Thymus (tissue), 11 donors: ENCODE results near the gene NPHS2. TPM values are rescaled to one million over a fixed set of nuclear protein-coding genes. Genes with fewer than 3 reads are reported as not detected.

Source experiments
- DNase-seq, 9 donors: peaks; one replicate each; pipeline ENCODE4 v3.0.0-alpha.2; 2013; ENCODE audit warnings: low spot score in 9 of 9, low read depth in 6 of 9, missing footprints in 1 of 9
- H3K27ac ChIP-seq, 2 donors: one replicate each; pipeline ENCODE4 v1.5.1; 2013; ENCODE audit warnings: control low read depth in 1 of 2, low read depth in 1 of 2, low read length in 1 of 2, mild to moderate bottlenecking in 1 of 2, moderate library complexity in 1 of 2
- H3K27me3 ChIP-seq, 2 donors: one replicate each; pipeline ENCODE4 v1.5.1; 2013; ENCODE audit warnings: low read length in 1 of 2; ENCODE audit not compliant: control insufficient read depth in 2 of 2, insufficient read depth in 1 of 2
- H3K36me3 ChIP-seq, 2 donors: one replicate each; pipeline ENCODE4 v1.5.1; 2013; ENCODE audit warnings: low read length in 1 of 2, mild to moderate bottlenecking in 1 of 2, moderate library complexity in 1 of 2; ENCODE audit not compliant: control insufficient read depth in 2 of 2, insufficient read depth in 2 of 2
- H3K4me1 ChIP-seq, 2 donors: one replicate each; pipeline ENCODE4 v1.5.1; 2013; ENCODE audit warnings: low read length in 2 of 2; ENCODE audit not compliant: control insufficient read depth in 2 of 2, insufficient read depth in 2 of 2
- H3K4me3 ChIP-seq, 2 donors: one replicate each; pipeline ENCODE4 v1.5.1; 2013; ENCODE audit warnings: low read length in 2 of 2, control low read depth in 1 of 2, mild to moderate bottlenecking in 1 of 2
- H3K9me3 ChIP-seq, 2 donors: one replicate each; pipeline ENCODE4 v1.5.1; 2013; ENCODE audit warnings: low read length in 1 of 2, mild to moderate bottlenecking in 1 of 2; ENCODE audit not compliant: control insufficient read depth in 2 of 2, insufficient read depth in 1 of 2
- WGBS: extraction: QIAGEN DNeasy Blood & Tissue Kit; methylation state at CpG from one replicate; pipeline ENCODE4 v1.1.7; 2013; 5-methylcytosine and 5-hydroxymethylcytosine counted together
- polyA plus RNA-seq: library from polyadenylated mRNA; stranded (reverse); fragments of 200-250 nt; gene quantifications from one replicate; pipeline ENCODE4 v1.2.3, GENCODE V29; 2013
- total RNA-seq: library from RNA; stranded (reverse); fragments of 120-200 nt; gene quantifications from one replicate; pipeline ENCODE4 v1.2.4, GENCODE V29; 2013
- donor health status: healthy.

NPHS2 gene
- total and polyA plus RNA-seq, 2 donors: 0.02 to 0.05 TPM

- no peaks in the 10 kb centered on the region for H3K4me1 ChIP-seq
- no peaks in the 10 kb centered on the region for H3K9me3 ChIP-seq
- WGBS: 82% methylated on average over 11 of the region's 11 CpGs
- no peak for DNase-seq
- no peak overlapping the region for H3K27ac ChIP-seq
- H3K36me3 ChIP-seq: no peaks in the 10 kb centered on the region
- H3K4me3 ChIP-seq: no peak overlapping the region
- H3K27me3 ChIP-seq: no peaks in the 10 kb centered on the region
Observed at GRCh38 chr1:179516976-179517705, 58.6 kb downstream of the NPHS2 start.

DNA sequence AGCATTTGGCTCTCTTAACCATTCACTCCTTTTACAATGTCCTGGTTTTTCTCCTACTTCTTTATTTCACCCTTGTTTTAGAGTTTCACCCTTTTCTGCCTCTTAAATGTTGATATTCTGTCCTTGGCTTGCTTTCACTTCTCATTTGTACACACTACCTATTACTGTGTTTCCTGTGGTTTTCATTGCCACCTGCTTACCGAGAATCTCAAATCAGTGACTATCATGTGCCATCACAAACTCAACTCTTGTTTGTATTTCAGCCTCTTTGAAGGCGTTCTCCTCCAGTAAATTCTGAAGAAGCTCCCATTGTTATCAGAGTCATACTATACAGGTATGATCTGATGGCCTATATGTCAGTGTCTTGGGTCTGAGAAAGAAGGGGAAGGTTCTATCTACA, 65.7 kb downstream of the NPHS2 start:
- Histone ChIP-seq H3K27me3 (no peaks in the 10 kb centered on the region), H3K9me3 (no peaks in the 10 kb centered on the region), H3K36me3 (no peaks in the 10 kb centered on the region), H3K4me3 (no peak overlapping the region), H3K27ac (no peak overlapping the region), H3K4me1 (no peaks in the 10 kb centered on the region)
- DNase-seq: no peak
- 31% methylated on average over 2 of the region's 2 CpGs for WGBS

GRCh38 chr1:179509384-179509783, 66.4 kb downstream of the NPHS2 start:
- no peak for DNase-seq
- H3K9me3 ChIP-seq: no peaks in the 10 kb centered on the region
- H3K27me3 ChIP-seq: no peaks in the 10 kb centered on the region
- H3K4me1 ChIP-seq: no peaks in the 10 kb centered on the region
- H3K36me3 ChIP-seq: no peaks in the 10 kb centered on the region
- H3K27ac ChIP-seq: no peak overlapping the region
- WGBS: 86% methylated on average over 4 of the region's 4 CpGs
- H3K4me3 ChIP-seq: no peak overlapping the region

DNA sequence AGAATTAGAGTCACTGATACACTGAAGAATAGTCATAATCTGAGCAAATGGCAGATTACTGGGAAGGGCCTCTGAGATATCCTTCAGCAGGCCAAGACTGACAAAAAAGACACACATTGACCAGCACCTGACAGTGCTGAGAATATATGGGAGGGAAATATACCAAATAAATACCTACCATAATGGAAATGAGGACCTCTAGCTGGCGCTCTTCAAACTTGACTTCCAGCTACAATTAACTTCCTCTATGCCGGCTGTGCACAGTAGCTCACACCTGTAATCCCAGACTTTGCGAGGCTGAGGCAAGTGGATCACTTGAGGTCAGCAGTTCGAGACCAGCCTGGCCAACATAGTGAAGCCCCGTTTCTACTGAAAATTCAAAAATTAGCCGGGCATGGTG, 69.5 kb downstream of the NPHS2 start:
- 89% methylated on average over 6 of the region's 6 CpGs for WGBS
- DNase-seq: no peak
- no peak overlapping the region for H3K4me3 ChIP-seq
- H3K27ac ChIP-seq: no peak overlapping the region
- H3K4me1 ChIP-seq: no peaks in the 10 kb centered on the region
- no peaks in the 10 kb centered on the region for H3K9me3 ChIP-seq
- no peaks in the 10 kb centered on the region for H3K36me3 ChIP-seq
- no peaks in the 10 kb centered on the region for H3K27me3 ChIP-seq

Other genes with a start within 250 kb of the NPHS2 start
- gene AXDND1, start 210.0 kb downstream of the NPHS2 start, total RNA-seq: 0.19 TPM
- 1.3 TPM for gene AXDND1, start 210.0 kb downstream of the NPHS2 start, polyA plus RNA-seq
- gene TDRD5, start 15.9 kb upstream of the NPHS2 start, total RNA-seq: 0.52 TPM
- 0.66 TPM for gene TDRD5, start 15.9 kb upstream of the NPHS2 start, polyA plus RNA-seq
- gene FAM163A, start 167.3 kb upstream of the NPHS2 start, total RNA-seq: 10.4 TPM
- gene FAM163A, start 167.3 kb upstream of the NPHS2 start, polyA plus RNA-seq: 3.2 TPM